Measurements from ENCODE around the gene CRY2. TPM values are rescaled to one million over a fixed set of nuclear protein-coding genes. Genes with fewer than 3 reads are reported as not detected.

The CRY2 gene
- total and polyA plus RNA-seq, 2 of the 13 experiments (the other 11 are each of a cell fraction or from before 2014, with no cell fraction given), result 10.1 to 12.2 TPM

GRCh38 chr11:45909594-45910475 is 62.6 kb downstream of the CRY2 start:
- Histone ChIP-seq H3K36me3 (replicated peaks in 1 of 2; ENCODE audit: control insufficient read depth in 1 of 2, insufficient read depth in 2 of 2, low read length in 2 of 2) (peaks cover 7 to 19% of the 10 kb centered on the region in 2 experiments; a peak in 3 of 5 replicates), H3K27ac (ENCODE audit: extremely low read length, insufficient read depth, low read length) (no peak overlapping the region), H2AFZ (ENCODE audit: low read length) (no peak overlapping the region), H4K20me1 (ENCODE audit: insufficient read depth, low read length) (no peaks in the 10 kb centered on the region), H3K79me2 (ENCODE audit: insufficient read depth, low read length) (no peaks in the 10 kb centered on the region), H3K4me3 (replicated peaks in 1 of 3; ENCODE audit: insufficient read depth in 1 of 3, low read depth in 2 of 3, low read length in 3 of 3) (no peak overlapping the region), H3K4me1 (ENCODE audit: insufficient read depth, low read length) (no peaks in the 10 kb centered on the region), H3K9me3 (ENCODE audit: low read length) (no peaks in the 10 kb centered on the region), H3K9ac (ENCODE audit: insufficient read depth, low read depth, low read length) (no peak overlapping the region), H3K4me2 (ENCODE audit: low read depth, low read length) (no peak overlapping the region), H3K27me3 (ENCODE audit: control insufficient read depth in 1 of 2, insufficient read depth in 2 of 2, low read length in 2 of 2) (no peaks in the 10 kb centered on the region)
- no TSS peak for BruUV-seq (replicated peaks)
- CTCF ChIA-PET (ENCODE audit: low intra/inter-chr PET ratio, low total read pairs), result no interaction called here
- in situ Hi-C loops (cut with HindIII; ENCODE audit: extremely low pct_ligation_motif_present, low pct_unique_long_range_greater_than_20kb) (no loop called here), intact Hi-C loops (cut with micrococcal nuclease; ENCODE audit: unreplicated experiment) (no loop called here)
- POLR2A ChIA-PET, result interaction anchor here (1.1 to 2.5 kb wide), 2 partner anchors 8 to 17 kb away, joined by 3 to 14 read pairs; partner anchors contain the start of gene PEX16
- no peak for ATAC-seq
- no peak for DNase-seq (ENCODE audit: low spot score)
- TF ChIP-seq SRSF9 (IDR thresholded peaks at IDR 0.05; ENCODE audit: borderline replicate concordance, insufficient read depth, low read depth, low read length, poor library complexity, severe bottlenecking) (no peak), RBFOX2 (IDR thresholded peaks at IDR 0.05; ENCODE audit: low read depth, low read length) (peak; percentile 27; the same call in 1 of the 2 replicates), BRD4 (CRISPR knock-in tag; IDR thresholded peaks at IDR 0.05) (no peak)
- 94% methylated on average over 10 of the region's 32 CpGs for WGBS (ENCODE audit: low lambda C conversion rate)
- no peak for FAIRE-seq

- in situ Hi-C loops (cut with HindIII; ENCODE audit: extremely low pct_ligation_motif_present, low pct_unique_long_range_greater_than_20kb) (no loop called here), intact Hi-C loops (cut with micrococcal nuclease; ENCODE audit: unreplicated experiment) (no loop called here)
- Histone ChIP-seq H3K4me1 (ENCODE audit: insufficient read depth, low read length) (no peaks in the 10 kb centered on the region), H3K9ac (ENCODE audit: insufficient read depth, low read depth, low read length) (no peak overlapping the region), H3K27me3 (ENCODE audit: control insufficient read depth in 1 of 2, insufficient read depth in 2 of 2, low read length in 2 of 2) (no peaks in the 10 kb centered on the region), H4K20me1 (ENCODE audit: insufficient read depth, low read length) (no peaks in the 10 kb centered on the region), H3K27ac (ENCODE audit: extremely low read length, insufficient read depth, low read length) (no peak overlapping the region), H3K4me2 (ENCODE audit: low read depth, low read length) (no peak overlapping the region), H3K36me3 (replicated peaks in 1 of 2; ENCODE audit: control insufficient read depth in 1 of 2, insufficient read depth in 2 of 2, low read length in 2 of 2) (peaks cover 11 to 23% of the 10 kb centered on the region in 2 experiments; a peak in 3 of 5 replicates), H3K9me3 (ENCODE audit: low read length) (no peaks in the 10 kb centered on the region), H2AFZ (ENCODE audit: low read length) (no peak overlapping the region), H3K79me2 (ENCODE audit: insufficient read depth, low read length) (no peaks in the 10 kb centered on the region), H3K4me3 (replicated peaks in 1 of 3; ENCODE audit: insufficient read depth in 1 of 3, low read depth in 2 of 3, low read length in 3 of 3) (no peak overlapping the region)
- ChIA-PET POLR2A (no interaction called here), CTCF (ENCODE audit: low intra/inter-chr PET ratio, low total read pairs) (no interaction called here)
- FAIRE-seq (no peak), DNase-seq (ENCODE audit: low spot score) (no peak), ATAC-seq (no peak)
- WGBS (ENCODE audit: low lambda C conversion rate), result 100% methylated on average over 2 of the region's 9 CpGs
- no TSS peak for BruUV-seq (replicated peaks)
- TF ChIP-seq RBAK (CRISPR knock-in tag; IDR thresholded peaks at IDR 0.05) (no peak), ZNF432 (CRISPR knock-in tag; IDR thresholded peaks at IDR 0.05; ENCODE audit: borderline replicate concordance) (no peak), NR1H2 (CRISPR knock-in tag; IDR thresholded peaks at IDR 0.05; ENCODE audit: borderline replicate concordance, low read depth) (no peak), ELK4 (CRISPR knock-in tag; IDR thresholded peaks at IDR 0.05; ENCODE audit: borderline replicate concordance) (no peak), ZNF557 (CRISPR knock-in tag; IDR thresholded peaks at IDR 0.05) (no peak), SP1 (IDR thresholded peaks at IDR 0.05) (no peak), SP1 (CRISPR knock-in tag; IDR thresholded peaks at IDR 0.05) (no peak), ZNF333 (CRISPR knock-in tag; IDR thresholded peaks at IDR 0.05; ENCODE audit: borderline replicate concordance) (no peak), SRY (CRISPR knock-in tag; IDR thresholded peaks at IDR 0.05) (no peak)
These were observed 63.3 kb downstream of the CRY2 start for GRCh38 chr11:45910623-45911022.

All from HepG2 (cell line).